ENCODE measurements around the gene NAT10. TPM values are rescaled to one million over a fixed set of nuclear protein-coding genes. Genes with fewer than 3 reads are reported as not detected.

The NAT10 gene
- total RNA-seq, 1 donor from 2014 or later, result 22.3 TPM

DNA sequence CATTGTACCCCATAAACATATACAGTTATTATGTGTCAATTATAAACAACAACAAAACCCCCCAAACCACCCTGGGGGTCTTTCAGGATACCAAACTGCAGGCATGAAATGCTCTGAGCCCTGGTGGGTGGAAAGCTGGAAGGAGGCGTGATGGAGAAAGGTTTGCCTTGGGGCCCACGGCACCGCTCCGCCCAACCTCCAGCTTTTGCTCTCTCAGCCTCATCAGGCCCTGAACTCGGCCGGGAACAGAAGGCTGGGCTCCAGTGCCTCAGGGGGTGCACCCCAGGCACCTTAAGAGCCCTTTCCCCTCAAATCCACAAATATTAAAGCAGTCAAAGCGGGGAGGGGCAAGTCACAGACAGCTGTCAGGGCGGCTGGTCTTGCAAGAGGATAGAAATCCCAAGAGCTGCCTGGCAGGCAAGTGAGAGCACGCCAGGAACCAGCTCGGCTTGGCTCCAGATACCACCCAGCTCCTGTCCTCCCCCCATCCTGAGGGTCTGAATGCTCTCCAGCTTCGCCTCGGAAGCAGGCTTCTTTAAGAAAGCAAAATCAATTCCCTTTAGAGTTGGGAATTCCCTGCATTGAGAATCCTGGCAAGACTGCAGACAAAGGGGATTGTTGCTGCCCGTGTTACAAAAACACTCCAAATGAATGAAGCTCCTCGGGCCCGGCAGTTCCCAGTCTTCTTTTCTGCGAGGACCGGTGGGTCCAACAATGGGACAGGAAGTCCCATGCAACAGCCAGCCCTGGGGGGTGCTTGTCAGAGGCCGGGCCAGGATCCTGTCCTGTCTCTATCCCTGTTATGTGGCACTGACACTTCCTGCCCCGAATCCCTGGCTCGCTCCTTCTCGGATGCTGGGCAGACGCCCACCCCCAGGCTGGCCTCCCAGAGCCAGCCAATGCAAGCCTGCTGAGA is 80.8 kb downstream of the NAT10 start:
- Histone ChIP-seq H3K27me3 (ENCODE audit: low read depth) (no peaks in the 10 kb centered on the region), H3K9me3 (replicated peaks) (no peaks in the 10 kb centered on the region), H3K36me3 (no peaks in the 10 kb centered on the region), H3K4me3 (no peak overlapping the region), H3K27ac (replicated peaks) (no peak overlapping the region), H3K4me1 (peaks cover 36% of the 10 kb centered on the region)
- TF ChIP-seq, protein P1, sequence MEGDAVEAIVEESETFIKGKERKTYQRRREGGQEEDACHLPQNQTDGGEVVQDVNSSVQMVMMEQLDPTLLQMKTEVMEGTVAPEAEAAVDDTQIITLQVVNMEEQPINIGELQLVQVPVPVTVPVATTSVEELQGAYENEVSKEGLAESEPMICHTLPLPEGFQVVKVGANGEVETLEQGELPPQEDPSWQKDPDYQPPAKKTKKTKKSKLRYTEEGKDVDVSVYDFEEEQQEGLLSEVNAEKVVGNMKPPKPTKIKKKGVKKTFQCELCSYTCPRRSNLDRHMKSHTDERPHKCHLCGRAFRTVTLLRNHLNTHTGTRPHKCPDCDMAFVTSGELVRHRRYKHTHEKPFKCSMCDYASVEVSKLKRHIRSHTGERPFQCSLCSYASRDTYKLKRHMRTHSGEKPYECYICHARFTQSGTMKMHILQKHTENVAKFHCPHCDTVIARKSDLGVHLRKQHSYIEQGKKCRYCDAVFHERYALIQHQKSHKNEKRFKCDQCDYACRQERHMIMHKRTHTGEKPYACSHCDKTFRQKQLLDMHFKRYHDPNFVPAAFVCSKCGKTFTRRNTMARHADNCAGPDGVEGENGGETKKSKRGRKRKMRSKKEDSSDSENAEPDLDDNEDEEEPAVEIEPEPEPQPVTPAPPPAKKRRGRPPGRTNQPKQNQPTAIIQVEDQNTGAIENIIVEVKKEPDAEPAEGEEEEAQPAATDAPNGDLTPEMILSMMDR (IDR thresholded peaks at IDR 0.05; ENCODE audit: borderline replicate concordance), result no peak
- no peak for DNase-seq
- intact Hi-C loops (cut with micrococcal nuclease), result no loop called here

DNA sequence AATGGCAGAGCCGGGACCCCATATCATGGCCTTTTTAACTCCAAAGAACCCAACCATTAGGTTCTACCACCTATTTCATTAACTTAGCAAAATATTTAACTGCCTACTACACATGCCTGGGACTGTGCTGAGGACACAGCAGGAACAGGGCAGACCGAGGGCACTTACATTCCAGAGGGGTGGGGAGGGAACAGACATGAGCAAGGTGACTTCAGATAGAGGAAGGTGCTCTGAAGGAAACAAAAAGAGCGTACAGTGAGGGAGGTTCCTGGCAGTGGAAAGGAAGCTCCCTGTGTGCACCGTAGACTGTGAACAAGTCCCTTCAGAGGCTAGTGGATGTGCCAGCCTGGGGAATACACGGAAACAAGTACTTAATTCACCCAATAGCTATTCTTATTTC is 82.8 kb downstream of the NAT10 start:
- Histone ChIP-seq H3K27ac (replicated peaks) (no peak overlapping the region), H3K4me3 (no peak overlapping the region), H3K27me3 (ENCODE audit: low read depth) (no peaks in the 10 kb centered on the region), H3K4me1 (peaks cover 35% of the 10 kb centered on the region), H3K36me3 (no peaks in the 10 kb centered on the region), H3K9me3 (replicated peaks) (no peaks in the 10 kb centered on the region)
- intact Hi-C loops (cut with micrococcal nuclease), result no loop called here
- TF ChIP-seq, protein P1 (IDR thresholded peaks at IDR 0.05; ENCODE audit: borderline replicate concordance), result no peak
- DNase-seq, result no peak

DNA sequence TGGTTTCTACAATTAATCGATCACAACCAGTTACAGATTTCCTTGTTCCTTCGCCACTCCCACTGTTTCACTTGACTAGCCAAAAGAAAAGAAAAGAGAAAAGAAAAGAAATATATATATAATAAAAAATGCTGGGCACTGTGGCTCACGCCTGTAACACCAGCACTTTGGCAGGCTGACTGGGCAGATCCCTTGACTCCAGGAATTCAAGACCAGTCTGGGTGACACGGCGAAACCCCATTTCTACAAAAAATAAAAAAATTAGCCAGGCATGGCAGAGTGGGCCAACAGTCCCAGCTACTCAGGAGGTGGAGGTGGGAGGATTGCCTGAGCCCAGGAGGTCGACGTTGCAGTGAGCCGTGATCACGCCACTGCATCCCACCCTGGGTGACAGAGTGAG is 83.8 kb downstream of the NAT10 start:
- DNase-seq, result no peak
- peaks cover 40% of the 10 kb centered on the region for H3K4me1 ChIP-seq
- H3K27me3 ChIP-seq (ENCODE audit: low read depth), result no peaks in the 10 kb centered on the region
- no peaks in the 10 kb centered on the region for H3K36me3 ChIP-seq
- H3K9me3 ChIP-seq (replicated peaks), result no peaks in the 10 kb centered on the region
- no peak overlapping the region for H3K27ac ChIP-seq (replicated peaks)
- no peak overlapping the region for H3K4me3 ChIP-seq
- TF ChIP-seq, protein P1 (IDR thresholded peaks at IDR 0.05; ENCODE audit: borderline replicate concordance), result no peak
- intact Hi-C loops (cut with micrococcal nuclease), result no loop called here

DNA sequence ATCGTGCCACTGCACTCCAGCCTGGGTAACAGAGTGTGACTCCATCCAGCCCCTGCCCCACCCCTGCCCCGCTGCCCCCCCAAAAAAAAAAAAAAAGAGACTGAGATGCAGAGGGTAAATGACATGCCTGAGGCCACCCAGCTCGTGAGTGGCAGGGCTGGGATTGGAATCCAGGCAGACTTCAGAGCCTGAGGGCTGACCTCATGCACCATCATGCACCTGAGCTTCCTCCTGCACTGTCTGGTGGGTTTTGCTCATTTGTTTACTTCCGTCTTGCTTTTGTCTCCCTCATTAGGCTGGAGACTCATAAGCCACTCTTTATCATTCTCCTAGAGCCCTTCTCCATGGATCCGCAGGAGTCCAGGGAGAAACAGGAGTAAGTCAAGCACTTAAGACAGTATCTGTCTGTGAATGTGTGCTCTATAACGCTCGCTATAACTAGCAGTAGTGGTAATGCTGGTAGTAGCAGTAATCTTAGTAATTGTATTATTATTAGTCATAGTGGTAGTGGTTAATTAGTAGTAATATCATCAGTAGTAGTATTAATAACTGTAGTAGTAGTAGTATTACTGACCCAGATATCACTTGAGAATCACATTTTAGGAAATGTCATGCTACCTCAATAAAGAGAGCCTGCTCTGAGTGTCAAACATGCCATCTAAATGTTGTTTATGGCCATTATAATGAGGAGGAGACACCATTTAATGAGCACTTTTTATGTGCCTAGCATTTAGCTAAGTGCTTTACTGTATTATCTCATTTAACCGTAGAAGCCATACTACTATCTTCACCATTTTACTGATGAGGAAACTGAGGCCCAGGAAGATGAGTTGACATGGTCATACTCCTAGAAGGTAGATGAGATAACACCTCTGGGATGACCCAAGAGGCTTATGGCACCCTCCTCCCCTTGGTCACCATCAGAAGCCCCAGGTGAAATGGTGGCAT is 85.0 kb downstream of the NAT10 start:
- Histone ChIP-seq H3K36me3 (peaks cover 4% of the 10 kb centered on the region), H3K9me3 (replicated peaks) (no peaks in the 10 kb centered on the region), H3K27ac (replicated peaks) (no peak overlapping the region), H3K4me1 (peaks cover 36% of the 10 kb centered on the region), H3K4me3 (no peak overlapping the region), H3K27me3 (ENCODE audit: low read depth) (no peaks in the 10 kb centered on the region)
- TF ChIP-seq, protein P1 (IDR thresholded peaks at IDR 0.05; ENCODE audit: borderline replicate concordance), result no peak
- no peak for DNase-seq
- intact Hi-C loops (cut with micrococcal nuclease), result no loop called here

DNA sequence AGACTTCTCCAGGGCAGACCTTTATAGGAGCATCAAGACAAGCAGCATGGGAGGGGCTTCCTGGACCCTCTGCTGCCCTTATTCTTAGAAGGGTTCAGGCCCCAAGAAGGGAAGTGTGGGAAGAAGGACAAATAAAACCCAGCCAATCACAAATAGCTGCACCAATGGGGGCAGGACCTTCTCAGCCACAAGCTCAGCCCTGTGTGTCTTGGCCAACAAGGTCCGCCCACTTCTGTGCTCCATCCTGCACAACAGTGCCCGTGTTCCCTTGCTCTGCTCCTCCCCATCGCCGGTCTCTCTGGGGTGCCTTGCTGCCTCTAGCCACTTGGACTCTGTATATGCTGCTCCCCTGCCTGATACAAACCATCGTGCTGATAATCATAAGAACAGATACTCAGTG is 86.1 kb downstream of the NAT10 start:
- no peak for DNase-seq
- Histone ChIP-seq H3K4me1 (peaks cover 25% of the 10 kb centered on the region), H3K9me3 (replicated peaks) (no peaks in the 10 kb centered on the region), H3K4me3 (no peak overlapping the region), H3K27ac (replicated peaks) (no peak overlapping the region), H3K36me3 (peaks cover 9% of the 10 kb centered on the region), H3K27me3 (ENCODE audit: low read depth) (no peaks in the 10 kb centered on the region)
- TF ChIP-seq, protein P1 (IDR thresholded peaks at IDR 0.05; ENCODE audit: borderline replicate concordance), result no peak
- intact Hi-C loops (cut with micrococcal nuclease), result no loop called here
